ENCODE measurements around the gene ZCCHC4.
"Not testable (repeated sequence)": the region's sequence is repeated elsewhere in the genome, so short reads cannot be mapped to it uniquely, and the experiment has no call there.

The ZCCHC4 gene

GRCh38 chr4:25328463-25328862, 15.9 kb downstream of the ZCCHC4 start:
- DNase-seq = not testable (repeated sequence)

- DNase-seq = no peak
These were observed 17.8 kb downstream of the ZCCHC4 start for GRCh38 chr4:25330335-25330734.

DNA sequence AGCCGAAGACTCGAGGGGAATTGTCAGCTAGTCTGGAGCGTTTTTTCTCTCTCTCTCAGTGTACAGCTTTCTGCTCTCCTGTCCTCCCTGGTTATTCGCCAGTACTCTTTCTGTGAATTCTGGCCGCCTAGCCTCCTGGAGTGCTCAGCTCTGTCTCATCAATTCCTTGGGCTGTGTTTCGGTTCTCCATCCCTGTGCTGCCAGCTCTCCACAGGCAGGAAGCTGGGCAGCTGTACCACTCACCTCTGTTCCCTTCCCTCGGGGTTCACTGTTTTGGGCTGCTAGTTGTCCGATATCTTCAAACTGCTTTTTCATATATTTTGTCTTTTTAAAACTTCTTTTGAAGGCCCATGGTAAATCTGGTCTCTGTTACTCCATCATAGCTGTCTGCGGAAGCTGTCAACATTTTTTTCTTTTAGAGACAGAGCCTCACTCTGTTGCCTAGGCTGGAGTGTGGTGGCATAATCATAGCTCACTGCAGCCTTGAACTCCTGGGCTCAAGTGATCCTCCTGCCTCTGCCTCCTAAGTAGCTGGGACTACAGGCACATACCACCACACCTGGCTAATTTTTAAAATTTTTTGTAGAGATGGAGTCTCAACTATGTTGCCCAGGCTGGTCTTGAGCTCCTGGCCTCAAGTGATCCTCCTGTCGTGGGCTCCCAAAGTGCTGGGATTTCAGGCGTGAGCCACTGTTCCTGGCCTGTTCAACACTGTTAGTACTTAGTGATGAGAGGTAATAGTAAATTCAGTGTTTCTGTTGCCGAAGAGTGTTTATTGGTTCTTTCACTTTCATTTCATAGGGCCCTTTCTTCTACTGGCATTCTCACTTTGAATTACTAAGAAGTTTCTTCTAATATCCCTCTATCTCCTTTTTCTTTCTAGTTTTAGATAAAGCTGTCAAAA, 18.6 kb downstream of the ZCCHC4 start:
- DNase-seq = no peak

GRCh38 chr4:25343671-25344070, 31.1 kb downstream of the ZCCHC4 start:
- DNase-seq = no peak

DNA sequence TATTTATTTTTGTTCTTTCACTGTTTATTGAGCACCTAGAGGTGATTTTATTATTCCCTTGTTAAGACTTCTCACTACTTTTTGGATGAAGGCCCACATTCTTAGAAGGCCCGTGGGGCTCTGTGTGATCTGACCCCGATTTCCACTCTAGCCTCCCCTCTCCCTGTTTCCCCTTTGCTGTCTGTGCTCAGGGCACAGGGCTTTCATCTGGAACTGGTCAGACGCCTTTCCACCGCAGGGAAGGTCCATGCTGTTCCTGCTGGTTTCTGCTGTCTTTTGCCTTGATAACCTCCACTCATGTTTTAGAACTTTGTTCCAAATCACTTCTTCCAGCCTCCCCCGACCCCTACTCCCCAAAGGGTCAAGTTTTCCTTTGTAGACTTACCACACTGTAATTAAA, 33.2 kb downstream of the ZCCHC4 start:
- DNase-seq = no peak

GRCh38 chr4:25346913-25347312, 34.3 kb downstream of the ZCCHC4 start:
- no peak for DNase-seq

GRCh38 chr4:25347473-25347872, 34.9 kb downstream of the ZCCHC4 start:
- DNase-seq = no peak

GRCh38 chr4:25347971-25348370, 35.4 kb downstream of the ZCCHC4 start:
- DNase-seq = no peak

GRCh38 chr4:25350561-25350960, 38.0 kb downstream of the ZCCHC4 start:
- DNase-seq = no peak

- DNase-seq = no peak
These were observed 39.3 kb downstream of the ZCCHC4 start for GRCh38 chr4:25351777-25352416.

- no peak for DNase-seq
These were observed 43.5 kb downstream of the ZCCHC4 start for GRCh38 chr4:25356068-25356467.

DNA sequence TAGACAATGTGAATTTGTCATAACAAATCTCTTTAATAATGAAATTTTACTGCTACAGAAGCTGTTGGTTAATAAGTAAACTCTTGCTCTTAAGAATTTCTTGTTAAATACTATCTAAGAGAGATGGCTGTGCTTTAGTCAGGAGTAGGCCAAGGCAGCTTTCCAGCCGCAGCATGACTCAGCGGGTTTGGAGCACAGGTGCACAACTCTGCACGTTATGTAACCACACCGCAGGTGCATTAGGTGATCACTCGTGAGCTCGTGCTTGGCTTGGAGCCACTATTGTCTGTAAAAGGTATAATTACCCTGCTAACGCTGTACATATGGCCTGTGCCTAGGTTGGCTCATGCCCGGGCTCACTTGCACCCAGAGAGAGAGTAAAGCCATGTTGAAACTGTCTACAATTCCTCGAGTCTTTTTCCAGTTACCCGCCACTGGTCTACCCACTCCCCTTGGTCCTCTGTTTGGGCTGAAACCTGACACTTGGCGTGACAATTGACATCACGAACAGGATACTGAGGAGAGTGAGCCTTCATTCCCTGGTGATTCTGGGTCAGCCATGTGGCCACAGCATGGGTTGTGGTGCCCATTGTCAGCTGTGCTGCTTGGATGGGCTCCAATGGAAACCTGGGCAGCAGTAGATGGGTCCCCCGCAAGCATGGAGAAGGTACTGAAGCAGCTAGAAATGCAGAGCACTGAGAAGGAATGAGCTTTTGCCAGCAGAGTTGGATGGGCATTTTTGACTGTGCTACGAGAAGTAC, 46.1 kb downstream of the ZCCHC4 start:
- DNase-seq = no peak

DNA sequence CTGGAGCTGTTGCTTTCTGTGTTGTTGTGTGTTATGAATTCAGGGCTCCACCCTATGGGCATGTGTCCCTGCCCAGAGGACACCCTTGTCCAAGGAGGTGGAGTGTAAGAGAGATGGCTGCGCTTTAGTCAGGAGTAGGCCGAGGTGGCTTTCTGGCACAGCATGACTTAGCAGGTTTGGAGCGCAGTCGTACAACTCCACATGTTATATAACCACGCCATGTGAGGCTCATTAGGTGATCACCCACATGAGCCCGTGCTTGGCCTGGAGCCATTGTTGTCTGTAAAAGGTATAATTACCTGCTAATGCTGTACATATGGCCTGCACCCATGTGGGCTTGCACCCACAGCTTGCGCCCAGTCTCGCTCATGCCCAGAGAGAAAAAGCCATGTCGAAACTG, 48.7 kb downstream of the ZCCHC4 start:
- DNase-seq = no peak

GRCh38 chr4:25367004-25367621, 54.5 kb downstream of the ZCCHC4 start:
- no peak for DNase-seq

GRCh38 chr4:25367877-25368276, 55.3 kb downstream of the ZCCHC4 start:
- DNase-seq = no peak

DNA sequence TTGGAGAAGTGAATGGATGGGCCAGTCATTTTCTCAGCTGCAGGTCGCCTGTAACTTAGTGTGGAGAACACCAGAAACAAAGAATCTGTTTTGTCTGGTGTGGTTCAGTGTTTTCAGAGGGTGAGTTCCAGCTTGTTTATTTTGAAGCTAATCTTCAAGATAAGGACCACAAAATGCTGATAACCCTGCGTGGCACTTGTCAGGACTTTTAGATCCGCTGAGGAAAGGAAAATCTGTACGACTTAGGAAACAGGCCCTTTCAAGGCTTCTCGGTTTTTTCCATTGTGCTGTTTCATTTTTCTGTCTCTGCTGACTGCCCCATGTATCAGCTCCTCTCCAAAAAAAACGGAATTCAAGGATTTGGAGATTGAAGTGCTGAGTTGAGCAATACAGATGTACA, 55.7 kb downstream of the ZCCHC4 start:
- no peak for DNase-seq

DNA sequence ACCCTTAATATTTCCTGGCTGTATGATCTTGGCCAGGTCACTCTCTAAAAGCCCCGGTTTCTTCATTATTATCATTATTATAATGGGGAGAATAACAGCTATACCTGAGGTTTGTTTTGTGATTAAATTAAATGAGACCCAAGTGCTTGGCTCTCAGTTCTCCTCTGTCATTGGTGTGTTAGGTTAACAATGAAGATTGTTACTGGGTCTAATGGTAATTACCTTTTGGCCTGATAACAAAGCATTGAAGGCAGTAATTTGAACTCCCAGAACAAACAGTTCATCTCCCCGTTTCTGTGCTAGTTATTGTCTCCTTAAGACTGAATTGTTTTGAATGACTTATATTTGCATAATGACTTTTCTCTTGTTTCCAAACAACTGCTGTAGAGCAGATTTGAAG, 57.7 kb downstream of the ZCCHC4 start:
- DNase-seq = no peak

- not testable (repeated sequence) for DNase-seq
These were observed 60.0 kb downstream of the ZCCHC4 start for GRCh38 chr4:25372549-25372948.

DNA sequence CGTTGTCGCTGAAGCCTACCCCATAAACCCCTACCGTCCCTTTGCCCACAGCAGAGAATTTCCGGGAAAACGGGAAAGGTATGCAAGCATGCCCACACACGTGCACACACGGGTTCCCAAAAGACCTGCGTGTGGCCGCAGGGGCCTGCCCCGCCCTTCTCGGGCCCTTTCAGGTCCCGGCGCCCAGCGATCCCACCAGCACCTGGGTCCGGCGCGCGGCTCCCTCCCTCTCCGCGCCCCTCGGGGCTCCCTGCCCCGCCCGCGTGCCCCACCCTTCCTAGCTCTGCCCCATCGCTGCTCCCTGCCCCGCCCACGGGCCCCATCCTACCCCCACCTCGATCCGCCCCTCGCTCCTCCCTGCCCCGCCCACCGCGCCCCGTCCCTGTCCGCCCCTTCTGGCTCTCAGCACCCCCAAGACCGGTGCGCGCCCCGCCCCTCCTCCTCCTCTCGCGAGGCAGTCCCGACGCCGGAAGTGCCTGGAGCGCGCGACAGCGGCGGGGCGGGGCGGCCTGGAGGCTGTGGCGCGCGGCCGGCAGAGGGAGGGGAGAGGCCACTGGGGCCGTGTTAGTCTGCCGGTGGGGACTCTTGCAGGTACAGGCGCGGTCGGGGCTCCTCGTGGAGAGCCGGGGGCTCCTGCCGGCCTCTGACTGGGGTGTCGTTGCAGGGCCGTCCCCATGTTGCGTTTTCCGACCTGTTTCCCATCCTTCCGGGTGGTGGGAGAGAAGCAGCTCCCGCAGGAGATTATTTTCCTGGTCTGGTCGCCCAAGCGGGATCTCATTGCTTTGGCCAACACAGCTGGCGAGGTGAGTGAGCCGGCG, 64.4 kb downstream of the ZCCHC4 start, which contains the start of gene ANAPC4:
Gene ANAPC4, plus strand, starts transcription at position 510 of the 818 bp plus-strand sequence. Its CDS starts 165 bp downstream, at position 675.
- peak; percentile 96 to 99 (median 98) for DNase-seq

DNA sequence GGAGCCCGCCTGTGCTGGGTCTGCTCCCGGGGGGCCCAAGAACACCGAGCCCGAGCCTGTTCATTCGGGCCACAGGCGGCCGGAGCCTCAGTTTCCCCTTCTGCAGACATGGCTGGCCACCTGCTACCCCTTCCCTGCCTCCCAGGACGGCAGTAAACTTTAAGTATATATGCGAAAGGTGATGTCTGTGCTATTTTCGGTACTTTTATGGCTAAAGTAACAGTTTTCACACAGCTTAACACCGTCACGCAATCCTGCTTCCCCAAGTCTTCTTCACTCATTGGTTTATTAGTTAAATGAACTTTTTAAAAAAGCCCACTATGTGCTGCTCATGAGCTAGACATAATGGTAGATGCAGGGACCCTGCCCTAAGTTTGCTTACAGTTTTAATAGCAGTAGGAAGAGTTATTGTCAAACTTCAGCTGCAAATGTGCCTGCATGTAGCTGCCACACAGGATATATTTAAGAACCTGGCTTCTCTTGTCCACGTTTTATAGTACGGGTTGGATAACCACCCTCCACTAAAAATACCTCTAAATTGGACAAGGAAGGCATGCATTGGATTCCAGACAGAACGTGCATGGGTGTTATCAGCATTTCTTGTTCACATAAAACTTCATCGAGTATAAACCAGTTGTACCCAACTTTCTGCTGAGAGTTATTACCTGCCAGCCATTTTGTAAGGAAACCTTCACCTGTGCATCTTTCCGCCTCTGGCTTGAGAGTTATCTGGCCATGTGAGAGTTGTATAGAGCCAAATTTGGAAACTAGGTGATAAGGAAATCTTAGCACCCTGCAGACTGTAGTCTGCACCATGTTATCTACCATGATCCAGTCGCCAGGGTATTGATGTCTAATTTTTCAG, 65.2 kb downstream of the ZCCHC4 start:
- no peak for DNase-seq

DNA sequence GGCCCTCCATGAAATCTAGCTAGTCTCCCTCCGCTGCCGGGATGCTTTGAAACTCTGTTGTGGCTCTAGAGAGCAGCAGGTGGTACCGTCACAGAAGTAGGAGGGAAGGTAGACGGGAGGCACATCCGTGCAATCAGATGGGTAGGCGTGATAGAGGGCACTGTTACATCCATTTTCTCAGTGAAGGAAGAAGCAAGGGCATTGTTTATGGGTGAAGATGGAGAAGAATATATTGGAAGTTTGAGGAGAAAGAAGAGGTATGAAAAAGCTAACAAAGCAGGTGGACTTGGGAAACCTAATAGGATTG, 65.8 kb downstream of the ZCCHC4 start:
- no peak for DNase-seq

Measured in activated CD4-positive, CD25-positive, alpha-beta regulatory T cell (primary cell).